ENCODE results near the gene TTC39C.
"Not testable (repeated sequence)": the region's sequence is repeated elsewhere in the genome, so short reads cannot be mapped to it uniquely, and the experiment has no call there.

TTC39C gene

DNA sequence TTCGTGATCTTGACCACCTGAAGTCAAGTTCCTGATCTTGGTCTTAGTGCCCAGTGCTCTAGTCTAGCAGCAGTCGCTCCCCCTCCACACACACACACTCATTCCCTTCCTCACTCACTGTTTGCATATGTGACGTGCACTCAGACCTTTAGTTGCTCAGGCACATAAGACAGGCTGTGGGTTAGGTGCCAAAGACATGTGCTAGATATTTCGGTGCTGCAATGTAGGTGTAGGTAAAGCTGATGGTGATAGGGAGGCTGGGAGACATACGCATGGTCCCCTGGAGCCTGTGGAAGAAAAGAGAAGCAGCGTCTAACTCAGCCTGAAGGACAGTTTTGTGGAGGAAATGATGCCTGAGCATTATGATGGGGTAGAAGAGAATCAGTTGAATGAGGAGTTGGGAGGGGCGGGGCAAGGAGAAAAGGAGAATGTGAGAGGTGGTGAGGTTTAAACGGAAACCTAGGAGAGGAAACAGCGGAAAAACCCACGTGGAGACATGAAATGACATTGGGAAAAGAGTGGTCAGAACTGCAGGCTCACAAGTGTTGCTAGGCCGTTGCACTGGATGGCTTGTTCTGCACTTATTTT is 3.8 kb downstream of the TTC39C start:
- no peak for DNase-seq

DNA sequence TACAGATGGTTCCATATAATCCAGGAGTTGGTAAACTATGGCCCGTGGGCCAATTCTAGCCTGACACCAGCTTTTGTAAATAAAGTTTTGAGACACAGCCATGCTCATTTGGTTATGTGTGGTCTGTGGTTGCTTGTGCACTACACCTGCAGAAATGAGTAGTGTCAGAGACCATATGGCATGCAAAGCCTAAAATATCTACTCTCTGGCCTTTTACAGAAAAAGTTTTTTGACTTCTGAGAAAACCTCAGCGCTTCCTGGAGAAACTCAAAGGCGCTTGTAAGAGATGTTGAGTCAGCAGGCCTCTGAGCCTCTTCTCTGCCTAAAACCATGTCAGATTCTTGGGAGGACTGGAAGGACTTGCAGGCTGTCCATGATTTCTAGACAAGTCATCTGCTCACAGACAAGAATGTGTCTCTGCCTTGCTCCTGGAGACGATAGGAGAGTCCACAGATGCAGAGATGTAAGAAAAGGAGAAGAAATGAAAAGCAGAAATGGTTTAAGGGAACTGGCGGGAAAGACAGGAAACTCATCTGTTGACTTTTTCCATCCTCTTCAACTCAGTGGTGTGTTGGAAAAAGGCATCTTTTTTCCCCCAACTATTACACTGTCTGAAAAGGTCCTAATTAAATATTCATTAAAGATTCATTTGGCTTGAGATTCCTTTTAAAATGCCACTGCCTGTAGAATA is 5.2 kb downstream of the TTC39C start:
- DNase-seq = no peak

DNA sequence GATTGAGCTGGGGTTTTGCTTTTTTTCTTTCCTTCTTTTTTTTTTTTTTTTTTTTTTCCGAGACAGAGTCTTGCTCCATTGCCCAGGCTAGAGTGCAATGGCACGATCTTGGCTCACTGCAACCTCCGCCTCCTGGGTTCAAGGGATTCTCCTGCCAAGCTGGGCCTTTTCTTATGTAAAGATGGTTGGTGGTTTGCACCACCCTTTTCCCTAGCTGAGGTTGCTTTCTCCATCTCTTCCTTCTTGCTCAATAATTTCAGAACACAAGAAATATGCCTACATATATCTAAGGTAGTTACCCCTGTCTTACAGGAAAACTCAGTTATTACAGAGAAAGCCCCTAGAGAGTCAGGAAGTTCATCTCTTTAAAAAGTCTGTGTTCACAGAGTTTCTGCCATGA is 7.0 kb downstream of the TTC39C start:
- no peak for DNase-seq

DNA sequence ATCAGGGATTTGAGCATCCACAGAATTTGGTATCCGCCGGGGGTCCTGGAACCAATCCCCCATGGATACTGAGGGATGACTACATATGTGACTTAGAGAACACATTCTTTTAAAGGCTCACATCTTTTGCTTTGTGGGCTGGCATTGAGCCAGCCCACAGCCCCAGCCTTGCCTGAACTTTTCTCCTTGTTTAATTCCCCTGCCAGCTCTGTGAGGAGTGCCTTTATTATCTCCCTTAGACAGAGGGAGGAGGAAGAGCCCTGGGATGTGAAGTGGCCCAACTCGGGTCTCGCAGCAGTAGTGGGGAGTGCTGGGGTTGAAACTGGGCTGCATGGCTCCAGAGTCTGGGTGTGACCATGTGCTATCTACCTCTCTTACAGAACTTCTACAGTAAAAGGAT is 7.6 kb downstream of the TTC39C start:
- no peak for DNase-seq

DNA sequence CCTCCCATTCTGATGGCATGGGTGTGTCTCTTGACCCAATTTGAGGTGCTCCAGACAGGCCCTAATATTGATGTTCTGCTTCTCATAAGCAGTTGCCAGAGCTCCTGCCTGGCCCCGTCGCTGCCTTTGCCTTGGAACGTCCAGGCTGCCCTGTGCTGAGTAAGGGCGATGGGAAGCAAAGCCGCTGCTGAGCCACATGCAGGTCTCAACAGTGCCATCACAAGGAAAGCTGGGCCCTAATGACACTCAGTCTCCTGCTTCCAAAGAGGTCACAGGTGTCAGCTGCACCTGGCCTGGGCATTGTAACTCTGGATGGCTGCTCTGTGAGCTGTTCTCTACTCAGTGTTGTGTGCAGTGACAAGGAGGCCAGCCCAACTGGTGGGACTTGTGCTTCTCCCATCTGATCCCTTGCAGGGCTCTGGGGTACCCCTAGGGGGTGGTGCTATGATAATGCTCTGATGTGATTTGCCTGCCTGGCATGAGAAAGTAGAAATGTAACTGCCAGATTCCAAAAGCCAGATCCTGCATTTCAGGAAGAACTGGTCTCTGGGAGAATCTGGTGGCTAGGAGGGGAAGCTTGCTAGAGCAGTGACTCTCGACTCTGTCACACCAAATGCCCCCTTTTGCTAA is 8.7 kb downstream of the TTC39C start:
- no peak for DNase-seq

GRCh38 chr18:24024425-24024824 is 9.9 kb downstream of the TTC39C start:
- no peak for DNase-seq

DNA sequence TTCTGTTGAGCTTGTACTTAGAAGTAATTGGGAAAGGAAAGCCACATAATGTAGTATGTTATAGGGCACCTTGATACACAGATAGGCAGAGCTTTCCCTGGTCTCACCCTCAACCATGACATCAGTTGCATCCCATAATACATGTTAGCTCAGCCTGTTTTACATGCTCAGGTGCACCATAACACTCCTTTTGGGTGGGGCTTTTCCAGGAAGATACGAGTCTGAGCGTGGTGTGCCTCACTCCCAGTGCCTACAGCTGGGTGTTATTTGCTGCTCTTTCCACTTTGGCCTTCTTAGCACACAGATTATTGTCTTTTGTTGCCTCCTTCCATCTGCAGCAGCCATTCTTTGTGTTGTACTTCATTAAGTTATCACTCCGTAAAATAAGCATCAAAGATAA is 11.9 kb downstream of the TTC39C start:
- DNase-seq = no peak

GRCh38 chr18:24027156-24027827 is 12.7 kb downstream of the TTC39C start:
- DNase-seq = no peak

DNA sequence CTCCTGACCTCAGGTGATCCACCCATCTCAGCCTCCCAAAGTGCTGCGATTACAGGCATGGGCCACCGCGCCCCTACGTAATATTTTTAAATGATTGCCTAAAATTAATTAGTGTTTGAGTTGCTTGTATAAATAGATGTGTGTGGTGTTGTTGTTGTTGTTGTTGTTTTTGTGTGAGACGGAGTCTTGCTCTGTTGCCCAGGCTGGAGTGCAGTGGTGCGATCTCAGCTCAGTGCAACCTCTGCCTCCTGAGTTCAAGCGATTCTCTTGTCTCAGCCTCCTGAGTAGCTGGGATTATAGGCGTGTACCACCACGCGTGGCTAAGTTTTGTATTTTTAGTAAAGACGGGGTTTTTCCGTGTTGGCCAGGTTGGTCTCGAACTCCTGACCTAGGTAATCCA is 14.4 kb downstream of the TTC39C start:
- not testable (repeated sequence) for DNase-seq

GRCh38 chr18:24031318-24031717 is 16.8 kb downstream of the TTC39C start:
- DNase-seq = no peak

DNA sequence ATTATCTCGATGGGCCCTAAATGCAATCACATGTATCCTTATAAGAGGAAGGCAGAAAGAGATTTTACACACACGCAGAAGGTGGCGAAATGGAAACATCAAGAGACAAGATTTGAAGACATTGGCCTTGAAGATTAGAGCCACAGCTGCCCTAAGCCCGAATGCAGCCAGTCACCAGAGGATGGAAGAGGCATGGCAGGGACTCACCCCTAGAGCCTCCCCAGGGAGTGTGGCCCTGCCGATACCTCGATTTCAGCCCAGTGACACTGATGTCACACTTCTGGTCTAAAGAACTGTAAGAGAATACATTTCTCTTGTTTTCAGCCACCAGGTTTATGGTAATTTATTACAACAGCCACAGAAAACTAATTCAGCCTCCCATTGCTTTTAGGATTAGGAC is 17.4 kb downstream of the TTC39C start:
- DNase-seq = no peak

DNA sequence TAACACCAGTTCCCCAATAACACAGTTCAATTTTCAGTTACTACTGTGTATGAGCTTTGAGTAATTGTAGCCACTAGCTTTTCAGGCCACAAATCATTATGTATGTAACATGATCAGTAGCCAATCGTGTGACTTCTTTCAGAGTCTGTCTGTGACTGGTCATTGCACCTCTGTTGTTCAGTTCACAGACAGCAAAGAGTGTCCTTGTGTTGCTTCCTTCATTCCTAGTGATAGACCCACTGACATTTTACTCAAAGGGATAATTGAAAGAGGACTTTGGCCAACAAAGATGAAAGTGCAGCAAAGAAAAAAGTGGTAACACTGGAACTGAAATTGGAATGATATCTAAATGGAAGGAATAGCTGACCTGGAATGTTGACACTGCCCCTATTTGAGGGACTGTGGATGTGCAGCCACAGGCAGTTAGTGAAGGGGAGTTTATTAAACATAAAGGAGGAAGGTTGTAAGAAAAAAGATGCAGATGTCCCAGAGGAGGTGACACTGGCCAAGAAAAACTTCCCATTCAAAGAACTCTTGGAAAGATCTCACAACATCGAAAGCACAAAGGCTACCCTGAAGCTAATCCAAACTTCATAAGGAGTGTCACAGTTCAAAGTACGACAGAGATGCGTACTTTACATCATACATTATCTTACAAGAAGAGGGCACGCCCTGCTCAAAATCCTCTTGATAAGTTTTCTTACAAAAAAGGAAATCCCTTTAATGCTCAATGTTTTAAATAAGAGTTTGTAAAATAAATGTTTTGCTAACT is 19.3 kb downstream of the TTC39C start:
- DNase-seq = no peak

DNA sequence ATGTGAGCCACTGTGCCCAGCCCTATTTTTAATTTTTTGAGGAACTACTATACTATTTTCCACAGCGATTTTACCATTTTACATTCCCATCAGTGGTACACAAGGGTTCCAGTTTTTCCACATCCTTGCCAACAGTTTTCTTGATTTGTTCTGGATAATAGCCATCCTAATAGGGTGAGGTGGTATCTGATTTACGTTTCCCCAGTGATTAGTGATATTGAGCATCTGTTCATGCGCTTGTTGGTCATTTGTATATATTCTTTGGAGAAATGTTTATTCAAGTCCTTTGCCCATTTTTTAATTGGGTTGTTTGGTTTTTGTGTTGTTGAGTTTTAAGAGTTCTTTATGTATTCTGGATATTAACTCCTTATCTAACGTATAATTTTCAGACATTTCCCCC is 20.8 kb downstream of the TTC39C start:
- DNase-seq = no peak

GRCh38 chr18:24039671-24040070 is 25.1 kb downstream of the TTC39C start:
- DNase-seq = no peak

DNA sequence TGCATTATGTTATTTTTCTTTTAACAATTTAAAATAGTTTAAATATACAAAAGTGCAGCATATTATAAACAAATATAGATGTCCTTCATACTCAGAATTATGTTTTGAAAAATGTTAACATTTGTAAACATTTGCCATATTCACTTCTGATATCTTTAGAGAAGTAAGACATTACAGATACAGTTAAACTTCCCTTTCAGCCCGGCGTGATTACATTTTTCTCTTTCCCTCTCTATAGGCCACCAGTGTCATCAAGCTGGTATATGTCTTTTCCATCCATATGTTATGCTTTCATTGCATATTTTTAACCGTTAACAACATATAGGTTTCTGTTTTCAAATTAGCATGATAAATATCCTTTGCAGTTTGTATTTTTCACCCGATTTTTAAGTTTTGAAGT is 27.1 kb downstream of the TTC39C start:
- DNase-seq = no peak

GRCh38 chr18:24043403-24043802 is 28.8 kb downstream of the TTC39C start:
- no peak for DNase-seq

GRCh38 chr18:24048261-24048660 is 33.7 kb downstream of the TTC39C start:
- no peak for DNase-seq

DNA sequence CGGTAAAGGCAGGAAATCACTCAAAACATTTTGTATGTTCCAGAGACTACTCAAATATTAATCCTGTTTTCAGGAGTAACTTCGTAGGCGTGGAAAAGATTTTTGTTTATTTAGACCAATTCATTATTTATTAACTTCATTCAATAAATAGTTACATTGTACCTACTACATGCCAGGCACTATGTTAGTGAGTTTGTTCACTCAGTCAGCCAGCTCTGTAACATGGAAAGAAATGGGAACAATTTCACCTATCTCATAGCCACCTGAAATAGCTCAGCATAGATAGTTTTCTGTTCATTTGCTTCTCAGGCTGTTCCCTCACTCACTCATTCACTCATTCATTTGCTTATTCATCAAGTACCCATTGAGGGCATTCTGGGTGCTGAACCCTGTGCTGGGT is 34.6 kb downstream of the TTC39C start:
- no peak for DNase-seq

DNA sequence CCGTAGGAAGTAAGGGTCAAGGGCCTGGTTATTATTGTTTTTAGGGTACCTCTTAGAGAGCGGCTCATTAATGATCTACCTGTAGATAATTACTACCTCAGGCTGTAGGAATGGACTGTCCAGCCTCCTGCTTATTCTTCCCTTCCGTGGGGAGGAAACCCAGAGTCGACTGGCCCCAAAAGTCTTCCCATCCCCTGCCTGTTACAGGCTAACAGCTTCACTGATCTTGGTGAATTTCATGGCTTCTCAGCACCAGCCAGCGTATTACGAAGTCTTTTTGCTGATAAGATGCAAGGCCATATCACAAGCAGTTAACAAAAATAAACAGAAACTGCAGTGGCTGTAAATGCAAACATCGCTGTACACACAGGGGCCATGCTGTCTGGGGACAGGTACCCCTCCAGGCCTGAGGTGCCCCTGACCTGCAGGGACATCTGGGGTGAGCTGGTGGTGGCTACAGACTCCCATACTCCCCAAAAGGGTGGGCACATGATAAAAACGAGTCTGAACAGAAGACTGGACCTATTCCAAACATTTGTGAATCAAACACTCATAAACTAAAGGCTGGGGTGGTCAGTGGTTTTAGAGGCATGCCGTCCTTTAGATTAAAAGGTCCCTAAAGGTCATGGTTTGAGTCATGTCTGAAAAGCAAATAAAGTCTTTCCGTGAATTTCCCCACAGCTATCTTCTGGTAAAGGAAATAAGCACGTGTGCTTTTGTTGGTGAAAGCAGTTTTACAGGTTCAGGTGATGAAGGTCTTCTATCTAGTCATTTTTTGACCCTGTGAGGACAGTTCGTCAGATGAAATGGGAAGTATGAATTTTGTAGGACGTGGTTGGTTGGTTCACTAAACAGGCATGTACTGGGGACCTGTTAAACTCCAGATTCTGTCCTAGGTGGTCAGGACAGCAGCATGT is 36.7 kb downstream of the TTC39C start:
- no peak for DNase-seq

DNA sequence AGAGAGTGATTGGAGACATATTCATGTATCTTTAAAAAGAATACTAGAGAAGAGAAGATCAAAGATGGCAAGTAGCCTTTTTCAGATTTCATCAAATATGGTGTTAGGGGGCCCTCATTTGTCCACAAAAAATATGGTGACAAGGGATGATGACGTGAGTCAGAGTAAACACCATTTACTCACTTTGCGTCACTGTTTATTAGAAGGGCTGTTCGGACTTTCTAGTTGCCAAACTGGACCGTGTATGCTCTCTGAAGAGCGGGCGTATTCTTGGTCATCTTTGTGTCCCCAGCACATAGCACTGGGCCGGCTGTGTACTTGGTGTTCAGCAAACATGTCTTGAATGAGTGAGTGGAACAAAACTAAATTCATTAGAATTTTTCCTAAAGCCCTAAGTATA is 37.5 kb downstream of the TTC39C start:
- DNase-seq = no peak

DNA sequence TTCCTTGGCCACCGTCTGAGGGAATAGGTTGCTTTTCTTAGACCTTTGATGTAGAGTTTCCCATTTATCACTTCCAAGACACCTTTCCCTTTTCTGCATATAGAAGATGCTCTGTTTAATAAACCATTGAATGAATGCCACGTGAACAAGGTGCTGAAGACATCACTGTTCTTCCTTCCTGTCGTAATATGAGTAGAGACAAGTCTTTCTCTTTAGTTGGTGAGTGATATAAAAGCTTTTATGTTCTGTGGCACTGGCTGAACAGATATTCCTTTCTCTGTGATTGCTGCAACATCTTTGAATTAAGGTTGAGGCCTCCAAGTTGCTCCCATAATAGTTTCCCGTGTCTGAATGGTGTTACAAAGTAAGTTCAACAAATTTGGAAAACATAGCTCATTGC is 38.7 kb downstream of the TTC39C start:
- no peak for DNase-seq

GRCh38 chr18:24054130-24054529 is 39.6 kb downstream of the TTC39C start:
- DNase-seq = no peak

Measured in femur (tissue), 1 donor.